Measurements from ENCODE around the gene SCYGR1. TPM values are rescaled to one million over a fixed set of nuclear protein-coding genes. Genes with fewer than 3 reads are reported as not detected.

The SCYGR1 gene
- total RNA-seq, 2 experiments from 2014 or later: not detected

GRCh38 chr2:227414846-227415245 is 27.1 kb upstream of the SCYGR1 start:
- CTCF ChIA-PET: no interaction called here
- intact Hi-C loops (cut with DNase I, micrococcal nuclease): no loop called here
- peaks cover 7% of the 10 kb centered on the region for H3K4me1 ChIP-seq (ENCODE audit: insufficient read depth, low read length)
- Mint-ChIP-seq H3K27me3 (no peaks in the 10 kb centered on the region), H3K27ac (no peak overlapping the region), H3K9me3 (no peaks in the 10 kb centered on the region), H3K4me3 (no peak overlapping the region), H3K4me1 (ENCODE audit: low read depth) (peaks cover 17% of the 10 kb centered on the region), H3K36me3 (ENCODE audit: low read depth) (no peaks in the 10 kb centered on the region)
- no peaks in the 10 kb centered on the region for H3K27me3 ChIP-seq (ENCODE audit: control insufficient read depth in 1 of 2, insufficient read depth in 2 of 2, low read length in 2 of 2)
- no peak for TF ChIP-seq CTCF (IDR thresholded peaks at IDR 0.05)
- H3K4me3 ChIP-seq (ENCODE audit: low read length): no peak overlapping the region
- DNase-seq: no peak
- POLR2A ChIA-PET: no interaction called here
- H3K9me3 ChIP-seq (ENCODE audit: control insufficient read depth in 1 of 2, insufficient read depth in 1 of 2, low read length in 2 of 2): no peaks in the 10 kb centered on the region
- no peaks in the 10 kb centered on the region for H3K36me3 ChIP-seq (ENCODE audit: insufficient read depth, low read length)
- H3K27ac ChIP-seq (ENCODE audit: low read depth in 1 of 2, low read length in 2 of 2): no peak overlapping the region
- no peak for ATAC-seq (ENCODE audit: poor library complexity)

- Histone ChIP-seq H3K36me3 (ENCODE audit: insufficient read depth, low read length) (no peaks in the 10 kb centered on the region), H3K4me3 (ENCODE audit: low read length) (no peak overlapping the region), H3K9me3 (ENCODE audit: control insufficient read depth in 1 of 2, insufficient read depth in 1 of 2, low read length in 2 of 2) (no peaks in the 10 kb centered on the region), H3K27me3 (ENCODE audit: control insufficient read depth in 1 of 2, insufficient read depth in 2 of 2, low read length in 2 of 2) (no peaks in the 10 kb centered on the region), H3K27ac (ENCODE audit: low read depth in 1 of 2, low read length in 2 of 2) (no peak overlapping the region), H3K4me1 (ENCODE audit: insufficient read depth, low read length) (peaks cover 7% of the 10 kb centered on the region)
- no peak for TF ChIP-seq CTCF (IDR thresholded peaks at IDR 0.05)
- Mint-ChIP-seq H3K27ac (no peak overlapping the region), H3K9me3 (no peaks in the 10 kb centered on the region), H3K36me3 (ENCODE audit: low read depth) (no peaks in the 10 kb centered on the region), H3K4me1 (ENCODE audit: low read depth) (peaks cover 17% of the 10 kb centered on the region), H3K4me3 (no peak overlapping the region), H3K27me3 (no peaks in the 10 kb centered on the region)
- no peak for DNase-seq
- intact Hi-C loops (cut with DNase I, micrococcal nuclease): no loop called here
- ATAC-seq (ENCODE audit: poor library complexity): no peak
- POLR2A ChIA-PET: no interaction called here
- CTCF ChIA-PET: no interaction called here
Observed at GRCh38 chr2:227413371-227413770, 25.6 kb upstream of the SCYGR1 start.

- no peak for TF ChIP-seq CTCF (IDR thresholded peaks at IDR 0.05)
- no peaks in the 10 kb centered on the region for H3K27me3 ChIP-seq (ENCODE audit: control insufficient read depth in 1 of 2, insufficient read depth in 2 of 2, low read length in 2 of 2)
- Mint-ChIP-seq H3K36me3 (ENCODE audit: low read depth) (no peaks in the 10 kb centered on the region), H3K9me3 (no peaks in the 10 kb centered on the region), H3K4me1 (ENCODE audit: low read depth) (peaks cover 17% of the 10 kb centered on the region), H3K27ac (no peak overlapping the region), H3K27me3 (no peaks in the 10 kb centered on the region), H3K4me3 (no peak overlapping the region)
- no peak overlapping the region for H3K4me3 ChIP-seq (ENCODE audit: low read length)
- DNase-seq (no peak), ATAC-seq (ENCODE audit: poor library complexity) (no peak)
- intact Hi-C loops (cut with DNase I, micrococcal nuclease): no loop called here
- no peaks in the 10 kb centered on the region for H3K36me3 ChIP-seq (ENCODE audit: insufficient read depth, low read length)
- H3K9me3 ChIP-seq (ENCODE audit: control insufficient read depth in 1 of 2, insufficient read depth in 1 of 2, low read length in 2 of 2): no peaks in the 10 kb centered on the region
- H3K27ac ChIP-seq (ENCODE audit: low read depth in 1 of 2, low read length in 2 of 2): no peak overlapping the region
- ChIA-PET POLR2A (no interaction called here), CTCF (no interaction called here)
- H3K4me1 ChIP-seq (ENCODE audit: insufficient read depth, low read length): peaks cover 7% of the 10 kb centered on the region
Observed at GRCh38 chr2:227412877-227413276, 25.1 kb upstream of the SCYGR1 start.

Measured in CD4-positive, alpha-beta T cell (primary cell).